Fibroblast of lung (primary cell): ENCODE data around the gene LHFPL6.

Source experiments
- EZH2 ChIP-seq: IDR thresholded peaks from 2 replicates; pipeline ENCODE4 v1.5.1; 2012; ENCODE audit warnings: low read length, control low read depth, mild to moderate bottlenecking; ENCODE audit errors: missing control alignments
- TF ChIP-seq, protein P1 (sequence below), 2 donors: IDR thresholded peaks in 1 of 2; conservative IDR thresholded peaks in 1 of 2; 1 replicate in 1 of 2; 2 replicates in 1 of 2; pipeline ENCODE4 v1.5.1; 2011 to 2012; ENCODE audit warnings: low read length in 2 of 2, control low read depth in 1 of 2, inconsistent platforms in 1 of 2, low read depth in 1 of 2, mild to moderate bottlenecking in 1 of 2

DNA sequence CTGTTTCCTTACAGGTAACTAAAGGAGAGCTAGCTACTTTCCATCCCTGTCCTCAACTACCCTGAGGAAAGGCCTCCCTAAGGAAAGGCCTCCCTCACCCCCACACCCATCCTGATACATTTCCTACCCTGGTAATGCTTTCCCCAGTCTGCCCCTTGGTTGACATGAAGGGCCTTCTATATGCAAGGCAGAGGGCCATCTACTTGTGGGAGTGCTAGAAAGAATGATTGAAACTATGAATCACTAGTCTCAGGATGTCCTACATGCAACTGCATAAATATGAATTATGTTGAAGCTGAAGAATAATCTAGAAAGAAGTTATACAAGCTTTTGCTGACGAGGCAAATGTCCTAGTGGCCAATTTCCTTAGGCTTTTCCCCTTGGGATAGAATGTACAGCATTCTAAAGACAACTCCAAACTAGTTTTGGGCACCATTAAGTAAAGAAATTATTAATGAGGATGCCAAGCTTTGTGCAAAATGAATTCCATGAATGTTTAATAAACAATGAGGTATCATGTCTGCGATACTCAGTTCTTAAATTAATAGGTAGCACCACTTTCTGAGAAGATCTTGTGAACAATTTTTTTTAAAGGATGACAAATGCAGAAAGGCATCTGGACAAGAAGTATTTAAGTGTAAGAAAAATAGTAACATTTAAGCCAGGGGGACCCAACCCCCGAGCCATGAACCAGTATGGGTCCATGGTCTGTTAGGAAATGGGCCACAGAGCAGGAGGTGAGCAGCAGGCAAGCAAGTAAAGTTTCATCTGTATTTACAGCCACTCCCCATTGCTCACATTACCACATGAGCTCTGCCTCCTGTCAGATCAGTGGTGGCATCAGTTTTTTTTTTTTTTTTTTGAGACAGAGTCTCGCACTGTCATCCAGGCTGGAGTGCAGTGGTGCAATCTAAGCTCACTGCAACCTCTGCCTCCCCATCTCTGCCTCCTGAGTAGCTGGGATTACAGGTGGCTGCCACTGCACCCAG, 223.0 kb downstream of the LHFPL6 start:
- TF ChIP-seq, protein P1, sequence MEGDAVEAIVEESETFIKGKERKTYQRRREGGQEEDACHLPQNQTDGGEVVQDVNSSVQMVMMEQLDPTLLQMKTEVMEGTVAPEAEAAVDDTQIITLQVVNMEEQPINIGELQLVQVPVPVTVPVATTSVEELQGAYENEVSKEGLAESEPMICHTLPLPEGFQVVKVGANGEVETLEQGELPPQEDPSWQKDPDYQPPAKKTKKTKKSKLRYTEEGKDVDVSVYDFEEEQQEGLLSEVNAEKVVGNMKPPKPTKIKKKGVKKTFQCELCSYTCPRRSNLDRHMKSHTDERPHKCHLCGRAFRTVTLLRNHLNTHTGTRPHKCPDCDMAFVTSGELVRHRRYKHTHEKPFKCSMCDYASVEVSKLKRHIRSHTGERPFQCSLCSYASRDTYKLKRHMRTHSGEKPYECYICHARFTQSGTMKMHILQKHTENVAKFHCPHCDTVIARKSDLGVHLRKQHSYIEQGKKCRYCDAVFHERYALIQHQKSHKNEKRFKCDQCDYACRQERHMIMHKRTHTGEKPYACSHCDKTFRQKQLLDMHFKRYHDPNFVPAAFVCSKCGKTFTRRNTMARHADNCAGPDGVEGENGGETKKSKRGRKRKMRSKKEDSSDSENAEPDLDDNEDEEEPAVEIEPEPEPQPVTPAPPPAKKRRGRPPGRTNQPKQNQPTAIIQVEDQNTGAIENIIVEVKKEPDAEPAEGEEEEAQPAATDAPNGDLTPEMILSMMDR (conservative IDR thresholded peaks at IDR 0.05 in 1 of 2, IDR thresholded peaks at IDR 0.05 in 1 of 2; ENCODE audit: low read depth in 1 of 2, low read length in 2 of 2): no peak
- no peak for TF ChIP-seq EZH2
